Activated B cell treated with CpG ODN at 0.5 μM for 24 hours (primary cell): ENCODE measurements around the gene ADAMTS7. TPM values are rescaled to one million over a fixed set of nuclear protein-coding genes. Genes with fewer than 3 reads are reported as not detected.
"Not testable (repeated sequence)": the region's sequence is repeated elsewhere in the genome, so short reads cannot be mapped to it uniquely, and the experiment has no call there.

Experiments used
- ATAC-seq: fragments of 200-7000 bp; cut with Tn5 transposase; one replicate; pipeline ENCODE4 v1.10.0; 2021; ENCODE audit warnings: low read depth, mild to moderate bottlenecking, moderate library complexity
- CTCF ChIA-PET: fragments of 350-600 bp; sonication (Branson Sonifier 250); formaldehyde crosslinking; loops from one replicate; lab custom pipeline; 2021; ENCODE audit warnings: antibody characterized with exemption; lab: Charles Lee
- POLR2A ChIA-PET: fragments of 350-600 bp; sonication (Branson Sonifier 250); formaldehyde crosslinking; loops from one replicate; lab custom pipeline; 2021; ENCODE audit warnings: antibody characterized with exemption; lab: Charles Lee
- DNase-seq: peaks from one replicate; pipeline ENCODE4 v3.0.0; 2022
- H3K27ac Mint-ChIP-seq: one replicate; pipeline ENCODE4 v1.8.0; 2020; ENCODE audit warnings: mixed read lengths
- H3K27me3 Mint-ChIP-seq: one replicate; pipeline ENCODE4 v1.8.0; 2021; ENCODE audit warnings: mixed read lengths
- H3K36me3 Mint-ChIP-seq: one replicate; pipeline ENCODE4 v1.8.0; 2021; ENCODE audit warnings: low read depth, mixed read lengths
- H3K4me1 Mint-ChIP-seq: one replicate; pipeline ENCODE4 v1.8.0; 2021; ENCODE audit warnings: mixed read lengths
- H3K4me3 Mint-ChIP-seq: one replicate; pipeline ENCODE4 v1.8.0; 2020; ENCODE audit warnings: mild to moderate bottlenecking, mixed read lengths
- H3K9me3 Mint-ChIP-seq: one replicate; pipeline ENCODE4 v1.8.0; 2020; ENCODE audit warnings: mixed read lengths
- intact Hi-C: fragments of 100-400 bp; cut with micrococcal nuclease; formaldehyde crosslinking; loops from one replicate; pipeline ENCODE4 v1.15.1; 2024
- total RNA-seq: library from RNA; stranded (reverse); gene quantifications from 2 replicates; pipeline ENCODE4 v1.2.3, GENCODE V29; 2022
- TF ChIP-seq, protein P1 (sequence below): fragments of 200-600 bp; IDR thresholded peaks from one replicate; pipeline ENCODE4 v1.8.0; 2022; ENCODE audit warnings: antibody characterized with exemption, mild to moderate bottlenecking

ADAMTS7 gene
- total RNA-seq, 1 donor from 2014 or later = 14.1 TPM

- intact Hi-C loops = no loop called here
- no peak overlapping the region for H3K4me3 Mint-ChIP-seq
- H3K9me3 Mint-ChIP-seq = no peaks in the 10 kb centered on the region
- no peak overlapping the region for H3K27ac Mint-ChIP-seq
- H3K36me3 Mint-ChIP-seq = no peaks in the 10 kb centered on the region
- ChIA-PET POLR2A (no interaction called here), CTCF (no interaction called here)
- DNase-seq = no peak
- no peak for ATAC-seq
- peaks cover 20% of the 10 kb centered on the region for H3K27me3 Mint-ChIP-seq
- TF ChIP-seq, protein P1, sequence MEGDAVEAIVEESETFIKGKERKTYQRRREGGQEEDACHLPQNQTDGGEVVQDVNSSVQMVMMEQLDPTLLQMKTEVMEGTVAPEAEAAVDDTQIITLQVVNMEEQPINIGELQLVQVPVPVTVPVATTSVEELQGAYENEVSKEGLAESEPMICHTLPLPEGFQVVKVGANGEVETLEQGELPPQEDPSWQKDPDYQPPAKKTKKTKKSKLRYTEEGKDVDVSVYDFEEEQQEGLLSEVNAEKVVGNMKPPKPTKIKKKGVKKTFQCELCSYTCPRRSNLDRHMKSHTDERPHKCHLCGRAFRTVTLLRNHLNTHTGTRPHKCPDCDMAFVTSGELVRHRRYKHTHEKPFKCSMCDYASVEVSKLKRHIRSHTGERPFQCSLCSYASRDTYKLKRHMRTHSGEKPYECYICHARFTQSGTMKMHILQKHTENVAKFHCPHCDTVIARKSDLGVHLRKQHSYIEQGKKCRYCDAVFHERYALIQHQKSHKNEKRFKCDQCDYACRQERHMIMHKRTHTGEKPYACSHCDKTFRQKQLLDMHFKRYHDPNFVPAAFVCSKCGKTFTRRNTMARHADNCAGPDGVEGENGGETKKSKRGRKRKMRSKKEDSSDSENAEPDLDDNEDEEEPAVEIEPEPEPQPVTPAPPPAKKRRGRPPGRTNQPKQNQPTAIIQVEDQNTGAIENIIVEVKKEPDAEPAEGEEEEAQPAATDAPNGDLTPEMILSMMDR = no peak
- H3K4me1 Mint-ChIP-seq = peaks cover 2% of the 10 kb centered on the region
Observed at GRCh38 chr15:78734451-78735064, 76.7 kb downstream of the ADAMTS7 start.

GRCh38 chr15:78732634-78733033, 78.6 kb downstream of the ADAMTS7 start:
- Mint-ChIP-seq H3K27ac (no peak overlapping the region), H3K9me3 (no peaks in the 10 kb centered on the region), H3K4me1 (no peaks in the 10 kb centered on the region), H3K4me3 (no peak overlapping the region), H3K27me3 (peaks cover 20% of the 10 kb centered on the region), H3K36me3 (no peaks in the 10 kb centered on the region)
- intact Hi-C loops = no loop called here
- CTCF ChIA-PET = no interaction called here
- TF ChIP-seq, protein P1 = no peak
- POLR2A ChIA-PET = no interaction called here
- DNase-seq = no peak
- ATAC-seq = no peak

DNA sequence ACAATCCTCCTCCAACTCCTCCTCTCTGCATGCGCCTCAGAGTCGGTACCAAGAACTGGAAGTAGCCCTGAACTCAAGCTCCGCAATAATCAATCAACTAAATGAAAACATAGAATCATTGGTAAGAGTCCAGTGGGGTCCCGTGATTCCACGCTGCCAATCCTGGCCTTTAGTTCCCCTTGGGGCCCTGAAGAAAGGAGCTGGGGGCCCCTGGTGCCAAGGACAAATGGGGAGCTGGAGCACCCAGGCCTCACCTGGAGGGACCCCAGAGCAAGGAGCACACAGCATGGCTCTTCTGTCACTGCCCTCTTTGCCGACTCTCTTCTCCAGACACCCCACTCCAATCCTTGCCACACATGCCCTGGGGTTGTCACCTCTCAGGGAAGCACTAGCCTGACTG, 80.3 kb downstream of the ADAMTS7 start:
- DNase-seq (no peak), ATAC-seq (no peak)
- intact Hi-C loops = no loop called here
- no peaks in the 10 kb centered on the region for H3K36me3 Mint-ChIP-seq
- ChIA-PET CTCF (no interaction called here), POLR2A (interaction anchor here (0.7 kb wide), 1 partner anchor 431 kb away, joined by 12 read pairs; the partner anchor contains the start of gene SKIC8)
- H3K27ac Mint-ChIP-seq = no peak overlapping the region
- H3K27me3 Mint-ChIP-seq = peaks cover 20% of the 10 kb centered on the region
- no peak overlapping the region for H3K4me3 Mint-ChIP-seq
- H3K9me3 Mint-ChIP-seq = no peaks in the 10 kb centered on the region
- H3K4me1 Mint-ChIP-seq = no peaks in the 10 kb centered on the region
- TF ChIP-seq, protein P1 = no peak

- H3K27me3 Mint-ChIP-seq, DNase-seq, intact Hi-C loops, ATAC-seq, CTCF ChIA-PET, H3K9me3 Mint-ChIP-seq, H3K27ac Mint-ChIP-seq, H3K36me3 Mint-ChIP-seq, H3K4me1 Mint-ChIP-seq, H3K4me3 Mint-ChIP-seq, POLR2A ChIA-PET: not testable (repeated sequence)
Observed at GRCh38 chr15:78728427-78728826, 82.8 kb downstream of the ADAMTS7 start.

GRCh38 chr15:78727561-78727960, 83.7 kb downstream of the ADAMTS7 start:
- DNase-seq (no peak), ATAC-seq (no peak)
- H3K27me3 Mint-ChIP-seq = peaks cover 4% of the 10 kb centered on the region
- H3K4me3 Mint-ChIP-seq = no peak overlapping the region
- no peaks in the 10 kb centered on the region for H3K36me3 Mint-ChIP-seq
- CTCF ChIA-PET = no interaction called here
- no peak overlapping the region for H3K27ac Mint-ChIP-seq
- H3K9me3 Mint-ChIP-seq = no peaks in the 10 kb centered on the region
- intact Hi-C loops = no loop called here
- TF ChIP-seq, protein P1 = no peak
- POLR2A ChIA-PET = no interaction called here
- no peaks in the 10 kb centered on the region for H3K4me1 Mint-ChIP-seq
